ENCODE data around the gene ASCC1. TPM values are rescaled to one million over a fixed set of nuclear protein-coding genes. Genes with fewer than 3 reads are reported as not detected.

ASCC1 gene
- total RNA-seq, 8 experiments from 2014 or later: 28.1 to 51.0 (median 37.3) TPM

DNA sequence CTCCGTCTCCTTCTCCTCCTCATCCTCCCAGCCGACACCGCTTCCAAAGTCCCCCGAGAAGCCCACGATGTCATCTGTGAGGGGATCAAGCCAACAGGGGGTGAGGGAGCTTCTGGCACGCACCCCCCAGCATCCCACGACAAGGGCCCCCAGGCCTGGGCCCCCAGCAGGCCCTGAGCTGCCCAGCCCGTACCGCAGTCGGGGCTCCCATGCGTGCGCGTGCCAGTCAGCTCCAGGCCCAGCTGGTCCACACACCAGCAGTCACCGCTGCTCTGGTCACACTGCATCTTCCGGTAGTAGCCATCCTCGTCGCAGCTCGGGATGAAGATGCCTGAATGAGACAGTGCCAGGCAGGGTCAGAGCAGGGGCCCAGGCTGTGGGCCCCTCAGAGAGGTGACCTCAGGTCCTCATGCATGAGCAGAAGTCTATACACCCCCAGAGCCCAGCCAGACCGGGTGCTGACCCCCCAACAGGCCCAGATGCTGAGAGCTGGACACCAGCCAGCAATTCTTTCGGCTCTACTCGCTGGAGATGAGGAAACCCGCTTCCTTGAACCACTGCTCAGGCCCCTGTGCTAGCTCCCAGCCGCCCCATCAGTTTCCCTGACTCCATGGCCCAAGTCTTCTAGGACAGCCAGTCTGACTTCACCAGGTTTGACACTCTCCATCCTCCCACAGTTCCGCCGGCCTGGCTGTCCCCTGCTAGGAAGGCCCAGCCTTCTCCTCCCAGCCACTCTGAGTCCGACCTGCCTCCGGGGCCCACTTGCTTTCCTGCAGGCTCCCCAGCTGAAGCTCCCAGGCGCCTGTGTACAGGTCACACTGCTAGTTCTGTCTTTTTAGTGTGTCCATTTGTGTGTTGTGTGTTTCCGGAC, 153.0 kb downstream of the ASCC1 start:
- H3K4me3 ChIP-seq: no peak overlapping the region
- in situ Hi-C loops (cut with MboI; ENCODE audit: low pct_unique_long_range_greater_than_20kb in 2 of 9, low sequenced_read_pairs in 9 of 9, unreplicated experiment in 9 of 9): loop anchor here in 1 of 9 experiments (25.0 kb wide), 1 partner anchor 274 kb away; no protein-coding TSS in a partner anchor
- H3K27ac ChIP-seq: no peak overlapping the region
- ATAC-seq (replicated peaks in 6 of 8): peak in 1 of 8 experiments; percentile 4
- 60 to 100% (median 90%) methylated on average over 1 to 7 of the region's 29 CpGs; no CpG with 5 or more reads in 3 of the 10 experiments for WGBS, 10 experiments
- peaks cover 5 to 9% of the 10 kb centered on the region in 2 donors for H3K4me1 ChIP-seq (replicated peaks in 1 of 2)

DNA sequence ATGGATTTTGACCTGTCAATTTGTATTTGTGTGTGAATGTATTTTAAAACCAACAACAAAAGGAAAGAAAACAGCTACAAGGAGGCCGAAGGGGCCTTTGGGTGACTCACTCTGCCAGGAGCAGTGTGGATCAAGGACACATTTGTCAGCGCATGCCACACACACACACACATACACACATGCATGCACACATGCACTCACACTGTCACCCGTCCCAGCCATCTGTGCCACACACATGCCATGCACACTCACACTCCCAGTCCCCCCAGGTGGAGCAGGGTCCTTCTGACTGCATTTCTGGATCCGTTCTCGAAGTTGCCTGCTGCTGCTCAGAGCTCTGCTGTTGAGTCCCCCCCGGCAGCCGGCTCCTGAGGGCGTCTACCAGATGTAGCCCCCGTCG, 153.7 kb downstream of the ASCC1 start:
- Histone ChIP-seq H3K4me3 (no peak overlapping the region), H3K4me1 (replicated peaks in 1 of 2) (peaks cover 5 to 9% of the 10 kb centered on the region in 2 donors), H3K27ac (no peak overlapping the region)
- ATAC-seq (replicated peaks in 6 of 8): peak in 5 of 8 experiments; percentile 12 to 75 (median 65)
- WGBS, 10 experiments: 55 to 100% (median 95%) methylated on average over 1 to 4 of the region's 10 CpGs; no CpG with 5 or more reads in 5 of the 10 experiments
- in situ Hi-C loops (cut with MboI; ENCODE audit: low pct_unique_long_range_greater_than_20kb in 2 of 9, low sequenced_read_pairs in 9 of 9, unreplicated experiment in 9 of 9): loop anchor here in 1 of 9 experiments (25.0 kb wide), 1 partner anchor 275 kb away; no protein-coding TSS in a partner anchor

DNA sequence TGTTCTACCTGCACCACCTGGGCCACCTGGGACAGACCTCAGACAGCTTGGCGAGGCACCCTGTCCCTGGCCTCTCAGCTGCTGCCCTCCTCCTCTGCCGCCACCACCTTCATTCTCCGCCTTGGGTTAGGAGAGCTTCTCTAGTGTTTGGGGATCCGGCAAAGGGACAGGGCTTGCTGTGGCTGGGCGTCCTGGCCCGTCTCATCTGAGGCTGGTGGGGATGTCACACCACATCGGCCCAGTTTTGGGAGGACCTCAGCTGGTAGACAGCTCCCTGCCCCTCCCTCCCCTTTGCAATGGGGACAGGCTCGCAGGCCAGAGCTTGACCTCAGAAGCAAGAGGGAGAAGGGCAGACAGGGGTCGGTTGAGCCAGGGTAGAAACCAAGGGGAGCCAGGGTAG, 154.1 kb downstream of the ASCC1 start:
- Histone ChIP-seq H3K4me3 (no peak overlapping the region), H3K27ac (no peak overlapping the region), H3K4me1 (replicated peaks in 1 of 2) (peaks cover 5 to 9% of the 10 kb centered on the region in 2 donors)
- ATAC-seq (replicated peaks in 6 of 8): peak in 4 of 8 experiments; percentile 15 to 31 (median 20)
- WGBS, 10 experiments: 60 to 100% (median 76%) methylated on average over 1 to 9 of the region's 9 CpGs; no CpG with 5 or more reads in 6 of the 10 experiments
- in situ Hi-C loops (cut with MboI; ENCODE audit: low pct_unique_long_range_greater_than_20kb in 2 of 9, low sequenced_read_pairs in 9 of 9, unreplicated experiment in 9 of 9): loop anchor here in 1 of 9 experiments (25.0 kb wide), 1 partner anchor 275 kb away; no protein-coding TSS in a partner anchor

DNA sequence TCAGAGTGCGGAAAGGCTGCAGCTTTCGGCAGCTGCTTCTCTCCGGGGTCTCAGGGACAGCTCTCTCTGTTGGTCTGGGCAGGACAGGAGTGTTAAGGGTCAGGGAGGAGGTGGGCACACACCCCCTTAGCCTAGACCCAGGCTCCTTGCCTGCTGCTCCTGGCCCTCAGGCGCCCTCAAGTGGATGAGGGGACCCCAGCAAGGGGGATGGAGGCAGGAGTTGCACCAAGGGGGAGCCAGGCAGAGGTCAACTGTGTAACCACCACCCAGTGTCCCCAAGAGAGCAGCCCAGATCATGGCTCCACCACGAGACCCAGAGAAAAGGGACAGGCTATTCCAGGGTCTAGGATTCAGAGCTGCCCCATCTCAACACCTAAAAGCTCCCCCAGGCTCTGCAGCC, 154.6 kb downstream of the ASCC1 start:
- peak in 6 of 8 experiments; percentile 28 to 42 (median 32) for ATAC-seq (replicated peaks in 6 of 8)
- Histone ChIP-seq H3K4me3 (no peak overlapping the region), H3K4me1 (replicated peaks in 1 of 2) (peaks cover 5 to 9% of the 10 kb centered on the region in 2 donors), H3K27ac (no peak overlapping the region)
- 80 to 90% methylated on average over 2 of the region's 5 CpGs; no CpG with 5 or more reads in 8 of the 10 experiments for WGBS, 10 experiments
- in situ Hi-C loops (cut with MboI; ENCODE audit: low pct_unique_long_range_greater_than_20kb in 2 of 9, low sequenced_read_pairs in 9 of 9, unreplicated experiment in 9 of 9): loop anchor here in 1 of 9 experiments (25.0 kb wide), 1 partner anchor 276 kb away; no protein-coding TSS in a partner anchor

DNA sequence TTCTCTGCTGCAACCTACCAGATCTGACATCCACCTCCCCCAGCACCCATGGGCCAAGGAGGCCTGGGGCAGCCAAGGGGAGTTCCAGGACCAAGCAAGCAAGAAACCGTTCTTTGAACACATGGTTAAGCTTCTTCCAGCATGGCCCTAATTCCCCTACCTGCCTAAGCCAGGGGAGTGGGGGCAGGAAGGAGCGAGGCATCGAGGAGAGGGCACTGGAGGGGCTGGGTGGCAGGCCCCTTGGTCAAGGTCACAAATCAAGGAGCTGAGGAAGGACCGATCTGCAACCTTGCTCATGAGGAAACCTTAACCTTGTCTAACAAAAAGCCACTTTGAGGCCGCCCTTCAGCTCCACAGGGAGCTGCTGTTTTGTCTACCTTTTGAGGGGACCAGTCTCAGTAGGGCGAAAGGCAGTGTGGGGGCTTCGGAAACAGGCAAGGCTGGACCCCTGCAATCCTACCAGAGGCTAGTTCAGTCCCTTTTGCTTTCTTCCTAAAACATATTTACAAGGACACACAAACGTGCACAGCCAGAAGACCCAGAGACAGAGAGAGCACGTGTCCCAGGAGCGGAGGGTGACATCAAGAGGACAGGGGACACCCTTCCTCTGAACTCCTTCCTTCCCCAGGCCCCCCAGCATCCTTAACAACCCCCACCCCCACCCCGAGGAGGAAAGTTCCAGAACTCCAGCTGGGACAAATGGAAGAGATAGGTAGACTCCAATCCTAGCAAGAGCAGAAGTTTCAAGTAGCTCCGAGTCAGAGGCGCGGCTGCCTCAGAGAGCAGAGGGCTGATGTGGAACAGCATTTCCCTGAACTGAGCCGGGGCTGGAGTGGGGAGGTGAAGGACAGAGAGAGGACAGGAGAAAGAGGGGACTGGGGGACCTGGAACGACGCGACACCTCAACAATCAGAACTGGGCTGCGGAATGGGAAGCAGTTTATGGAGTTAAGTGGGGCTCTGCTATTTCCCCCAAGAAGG, 155.9 kb downstream of the ASCC1 start:
- H3K4me3 ChIP-seq: no peak overlapping the region
- in situ Hi-C loops (cut with MboI; ENCODE audit: low pct_unique_long_range_greater_than_20kb in 2 of 9, low sequenced_read_pairs in 9 of 9, unreplicated experiment in 9 of 9): loop anchor here in 1 of 9 experiments (25.0 kb wide), 1 partner anchor 277 kb away; no protein-coding TSS in a partner anchor
- H3K4me1 ChIP-seq (replicated peaks in 1 of 2): peaks cover 5 to 9% of the 10 kb centered on the region in 2 donors
- ATAC-seq (replicated peaks in 6 of 8): no peak
- WGBS, 10 experiments: 30 to 100% (median 86%) methylated on average over 1 to 8 of the region's 19 CpGs; no CpG with 5 or more reads in 2 of the 10 experiments
- no peak overlapping the region for H3K27ac ChIP-seq

DNA sequence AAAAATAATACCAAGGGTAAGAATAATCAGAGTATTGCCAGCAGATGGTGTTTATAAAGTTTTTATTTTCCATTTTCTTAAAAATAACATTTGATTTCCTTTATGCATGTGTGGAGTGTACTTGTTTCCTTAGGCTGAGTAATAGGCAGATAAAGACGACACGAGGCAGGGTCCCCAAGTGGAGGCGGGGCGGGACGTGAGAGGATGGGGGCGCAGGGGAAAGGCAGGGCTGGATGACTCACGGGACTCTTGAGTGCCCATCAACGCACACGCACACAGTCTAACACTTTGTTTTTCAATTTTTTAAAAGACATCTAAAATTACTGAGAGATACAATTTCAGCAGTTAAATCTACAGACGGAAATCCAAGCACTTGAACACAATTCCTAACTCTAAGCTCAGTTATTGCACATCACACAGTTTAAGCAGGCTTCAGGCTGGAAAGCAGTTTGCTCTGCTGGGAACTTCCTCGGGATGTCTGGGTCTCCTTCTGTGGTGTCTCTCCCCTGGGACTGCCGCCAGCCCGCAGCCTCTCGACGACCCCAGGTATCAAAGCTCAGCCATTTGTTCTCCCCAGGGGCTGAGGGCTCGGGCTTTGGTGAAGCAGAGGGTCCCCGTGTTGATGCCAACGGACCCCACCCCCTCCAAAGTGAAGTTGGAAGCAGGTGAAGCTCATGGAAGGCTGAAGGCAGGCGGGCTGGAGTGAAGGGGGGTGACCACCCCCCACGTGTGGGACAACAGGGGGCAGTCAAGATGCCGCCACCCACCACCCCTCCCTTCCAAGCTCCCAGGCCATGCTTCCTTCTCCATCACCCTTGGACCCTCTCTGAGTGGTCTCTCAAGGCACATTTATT, 156.9 kb downstream of the ASCC1 start:
- ATAC-seq (replicated peaks in 6 of 8): no peak
- H3K27ac ChIP-seq: no peak overlapping the region
- in situ Hi-C loops (cut with MboI; ENCODE audit: low pct_unique_long_range_greater_than_20kb in 2 of 9, low sequenced_read_pairs in 9 of 9, unreplicated experiment in 9 of 9): loop anchor here in 1 of 9 experiments (25.0 kb wide), 1 partner anchor 278 kb away; no protein-coding TSS in a partner anchor
- peaks cover 6 to 9% of the 10 kb centered on the region in 2 donors for H3K4me1 ChIP-seq (replicated peaks in 1 of 2)
- WGBS, 10 experiments: 20 to 100% (median 83%) methylated on average over 1 to 7 of the region's 21 CpGs; no CpG with 5 or more reads in 3 of the 10 experiments
- no peak overlapping the region for H3K4me3 ChIP-seq

DNA sequence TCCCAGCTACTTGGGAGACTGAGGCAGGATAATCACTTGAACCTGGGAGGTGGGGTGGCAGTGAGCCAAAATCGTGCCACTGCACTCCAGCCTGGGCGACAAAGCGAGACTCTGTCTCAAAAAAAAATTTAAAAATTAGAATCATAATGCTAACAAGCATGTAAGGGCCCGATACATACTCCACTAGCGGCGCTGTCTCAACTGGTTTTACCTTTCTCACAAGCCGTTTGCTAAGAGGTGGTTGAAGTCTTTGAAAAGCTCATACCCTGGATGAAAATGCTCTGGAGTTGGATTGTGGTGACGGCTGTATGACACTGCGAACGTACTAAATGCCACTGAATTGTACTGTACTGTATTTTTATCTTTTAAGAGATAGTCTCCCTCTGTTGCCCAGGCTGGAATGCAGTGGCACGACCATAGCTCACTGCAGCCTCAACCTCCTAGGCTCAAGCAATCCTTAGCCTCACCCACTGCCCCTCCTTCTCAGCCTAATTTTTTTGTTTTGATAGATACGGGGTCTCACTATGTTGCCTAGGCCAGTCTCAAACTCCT, 157.7 kb downstream of the ASCC1 start:
- no peak overlapping the region for H3K27ac ChIP-seq
- WGBS, 10 experiments: 65 to 98% (median 93%) methylated on average over 5 to 11 of the region's 12 CpGs; no CpG with 5 or more reads in 1 of the 10 experiments
- in situ Hi-C loops (cut with MboI; ENCODE audit: low pct_unique_long_range_greater_than_20kb in 2 of 9, low sequenced_read_pairs in 9 of 9, unreplicated experiment in 9 of 9): loop anchor here in 1 of 9 experiments (25.0 kb wide), 1 partner anchor 279 kb away; no protein-coding TSS in a partner anchor
- ATAC-seq (replicated peaks in 6 of 8): no peak
- no peak overlapping the region for H3K4me3 ChIP-seq
- peaks cover 9 to 12% of the 10 kb centered on the region in 2 donors for H3K4me1 ChIP-seq (replicated peaks in 1 of 2)

DNA sequence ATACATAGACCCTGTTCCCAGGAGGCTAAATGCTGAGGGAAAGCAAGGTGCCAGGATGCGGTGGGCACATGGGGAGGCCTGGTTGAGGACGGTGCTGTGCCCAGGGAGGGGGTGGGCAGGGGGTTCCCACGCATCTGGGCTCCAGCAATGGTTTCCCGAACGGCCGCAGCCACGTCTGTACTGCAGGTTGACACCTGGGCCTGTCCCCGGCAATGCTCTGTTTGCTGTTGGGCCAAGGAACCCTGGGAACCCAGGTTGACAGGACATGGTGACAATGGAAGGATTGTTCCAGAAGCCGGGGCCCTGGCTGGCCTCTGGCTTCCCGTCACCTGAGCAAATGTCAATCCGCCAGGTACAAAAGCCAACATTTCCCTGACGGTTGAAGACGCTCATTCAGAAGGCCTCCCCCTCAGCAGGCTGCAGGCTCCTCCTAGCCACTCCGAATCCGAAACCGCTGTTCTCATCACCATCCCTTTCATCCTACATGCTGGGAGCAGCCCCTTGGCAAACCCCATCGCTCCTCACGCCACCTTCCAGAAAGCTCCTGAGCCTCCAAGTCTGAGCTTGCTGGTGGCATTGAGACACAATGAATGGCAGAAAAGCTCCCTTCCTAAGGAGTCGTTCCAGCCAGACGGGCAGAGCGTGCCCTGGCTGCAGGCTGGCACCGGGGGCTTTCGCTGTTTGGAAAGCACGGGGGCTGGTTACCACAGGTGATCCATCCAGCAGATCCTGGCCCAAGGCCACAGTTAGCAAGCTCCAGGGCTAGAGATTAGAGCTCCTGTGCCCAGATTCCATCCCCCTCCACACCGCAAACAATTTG, 158.9 kb downstream of the ASCC1 start:
- Histone ChIP-seq H3K27ac (no peak overlapping the region), H3K4me3 (no peak overlapping the region), H3K4me1 (replicated peaks in 1 of 2) (peaks cover 8 to 9% of the 10 kb centered on the region in 2 donors)
- 83 to 100% (median 87%) methylated on average over 2 to 11 of the region's 25 CpGs; no CpG with 5 or more reads in 5 of the 10 experiments for WGBS, 10 experiments
- ATAC-seq (replicated peaks in 6 of 8): no peak
- in situ Hi-C loops (cut with MboI; ENCODE audit: low pct_unique_long_range_greater_than_20kb in 2 of 9, low sequenced_read_pairs in 9 of 9, unreplicated experiment in 9 of 9): loop anchor here in 1 of 9 experiments (25.0 kb wide), 1 partner anchor 280 kb away; no protein-coding TSS in a partner anchor

DNA sequence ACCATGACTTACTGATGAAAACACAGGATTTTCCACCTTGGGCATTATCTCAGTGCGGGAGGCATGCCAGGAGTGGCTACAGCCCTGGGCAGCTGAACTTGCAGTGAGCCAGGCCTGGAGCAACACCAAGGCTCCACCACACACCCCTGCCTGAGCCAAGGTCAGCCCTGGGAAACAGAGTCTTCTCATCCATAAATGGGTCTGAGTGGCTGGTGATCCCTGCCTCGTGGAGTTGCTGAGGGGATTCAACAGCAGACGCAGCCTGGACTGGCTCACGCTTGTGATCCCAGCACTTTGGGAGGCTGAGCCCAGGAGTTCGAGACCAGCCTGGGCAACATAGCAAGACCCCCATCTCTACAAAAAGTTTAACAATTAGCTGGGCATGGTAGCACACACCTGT, 160.0 kb downstream of the ASCC1 start:
- in situ Hi-C loops (cut with MboI; ENCODE audit: low pct_unique_long_range_greater_than_20kb in 2 of 9, low sequenced_read_pairs in 9 of 9, unreplicated experiment in 9 of 9): loop anchor here in 1 of 9 experiments (25.0 kb wide), 1 partner anchor 281 kb away; no protein-coding TSS in a partner anchor
- no peak for ATAC-seq (replicated peaks in 6 of 8)
- Histone ChIP-seq H3K4me3 (no peak overlapping the region), H3K27ac (no peak overlapping the region), H3K4me1 (replicated peaks in 1 of 2) (peaks cover 4 to 7% of the 10 kb centered on the region in 2 donors)
- 80 to 100% (median 83%) methylated on average over 1 to 3 of the region's 5 CpGs; no CpG with 5 or more reads in 7 of the 10 experiments for WGBS, 10 experiments

DNA sequence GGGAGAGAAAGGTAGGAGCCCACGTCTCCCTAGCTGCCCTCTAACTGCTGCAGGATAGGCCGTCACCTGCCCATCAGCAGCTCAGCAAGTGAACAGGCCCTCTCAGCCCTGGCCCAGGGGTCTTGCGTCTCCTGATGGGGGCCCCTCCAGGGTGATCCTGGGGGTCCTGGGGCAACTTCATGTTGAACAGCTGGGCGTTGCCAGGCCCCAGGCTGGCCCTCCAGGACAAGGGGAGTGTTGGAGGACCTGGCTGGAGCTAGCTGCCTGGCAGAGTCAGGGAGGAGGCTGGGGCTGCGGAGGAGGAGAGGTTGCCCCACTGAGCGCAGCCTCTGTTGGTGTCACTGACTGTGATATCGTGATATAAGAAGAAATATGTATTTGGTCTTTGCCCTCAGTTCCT, 162.4 kb downstream of the ASCC1 start:
- no peak overlapping the region for H3K27ac ChIP-seq
- WGBS, 10 experiments: 6 to 100% (median 60%) methylated on average over 1 to 4 of the region's 7 CpGs; no CpG with 5 or more reads in 3 of the 10 experiments

More for the DNA sequence above, 162.4 kb downstream of the ASCC1 start:
- in situ Hi-C loops (cut with MboI; ENCODE audit: low pct_unique_long_range_greater_than_20kb in 2 of 9, low sequenced_read_pairs in 9 of 9, unreplicated experiment in 9 of 9): loop anchor here in 1 of 9 experiments (25.0 kb wide), 1 partner anchor 284 kb away; no protein-coding TSS in a partner anchor
- Histone ChIP-seq H3K4me1 (replicated peaks in 1 of 2) (peaks cover 4% of the 10 kb centered on the region in 2 donors), H3K4me3 (no peak overlapping the region)
- ATAC-seq (replicated peaks in 6 of 8): no peak
